ENCODE results near the gene C20orf202. TPM values are rescaled to one million over a fixed set of nuclear protein-coding genes. Genes with fewer than 3 reads are reported as not detected.

Gene C20orf202
- total and polyA plus RNA-seq, 9 of the 15 experiments (the other 6 are each of a cell fraction or from before 2014, with no cell fraction given), result 0.03 to 0.24 (median 0.15) TPM; not detected in 4

DNA sequence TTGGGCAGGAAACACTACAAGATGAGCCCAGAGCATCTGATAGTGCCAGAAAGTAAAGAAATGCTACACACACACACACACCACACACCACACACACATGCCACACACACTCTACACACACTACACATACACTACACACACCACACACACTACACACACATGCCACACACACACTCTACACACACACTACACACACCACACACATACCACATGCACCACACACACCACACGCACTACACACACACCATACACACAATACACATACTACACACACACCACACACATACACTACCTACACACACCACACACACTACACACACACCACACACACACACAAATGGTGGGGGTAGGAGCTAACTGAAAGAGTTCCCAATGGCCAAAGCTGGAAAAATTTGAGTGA, 14.9 kb upstream of the C20orf202 start (continued):
- TF ChIP-seq, protein P1, sequence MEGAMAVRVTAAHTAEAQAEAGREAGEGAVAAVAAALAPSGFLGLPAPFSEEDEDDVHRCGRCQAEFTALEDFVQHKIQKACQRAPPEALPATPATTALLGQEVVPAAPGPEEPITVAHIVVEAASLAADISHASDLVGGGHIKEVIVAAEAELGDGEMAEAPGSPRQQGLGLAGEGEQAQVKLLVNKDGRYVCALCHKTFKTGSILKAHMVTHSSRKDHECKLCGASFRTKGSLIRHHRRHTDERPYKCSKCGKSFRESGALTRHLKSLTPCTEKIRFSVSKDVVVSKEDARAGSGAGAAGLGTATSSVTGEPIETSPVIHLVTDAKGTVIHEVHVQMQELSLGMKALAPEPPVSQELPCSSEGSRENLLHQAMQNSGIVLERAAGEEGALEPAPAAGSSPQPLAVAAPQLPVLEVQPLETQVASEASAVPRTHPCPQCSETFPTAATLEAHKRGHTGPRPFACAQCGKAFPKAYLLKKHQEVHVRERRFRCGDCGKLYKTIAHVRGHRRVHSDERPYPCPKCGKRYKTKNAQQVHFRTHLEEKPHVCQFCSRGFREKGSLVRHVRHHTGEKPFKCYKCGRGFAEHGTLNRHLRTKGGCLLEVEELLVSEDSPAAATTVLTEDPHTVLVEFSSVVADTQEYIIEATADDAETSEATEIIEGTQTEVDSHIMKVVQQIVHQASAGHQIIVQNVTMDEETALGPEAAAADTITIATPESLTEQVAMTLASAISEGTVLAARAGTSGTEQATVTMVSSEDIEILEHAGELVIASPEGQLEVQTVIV (CRISPR knock-in tag; IDR thresholded peaks at IDR 0.05; ENCODE audit: borderline replicate concordance), result no peak
- TF ChIP-seq TEAD2 (tag; IDR thresholded peaks at IDR 0.05), result no peak
- 0 out of 2 replicates have a peak, but pooled peaks have one; percentile 55 for TF ChIP-seq ARID2 (IDR thresholded peaks at IDR 0.05)
- TF ChIP-seq NR2C1 (IDR thresholded peaks at IDR 0.05), result no peak
- no peak for TF ChIP-seq NR2C1 (tag; IDR thresholded peaks at IDR 0.05)
- no peak for TF ChIP-seq SAP30 (IDR thresholded peaks at IDR 0.05; ENCODE audit: borderline replicate concordance, insufficient read depth, low read depth, low read length, poor library complexity, severe bottlenecking)
- no peak for TF ChIP-seq SRSF9 (IDR thresholded peaks at IDR 0.05; ENCODE audit: borderline replicate concordance, low read depth, low read length)
- TF ChIP-seq ZNF324 (CRISPR knock-in tag; IDR thresholded peaks at IDR 0.05), result no peak
- TF ChIP-seq IFI16 (CRISPR knock-in tag; IDR thresholded peaks at IDR 0.05), result no peak

DNA sequence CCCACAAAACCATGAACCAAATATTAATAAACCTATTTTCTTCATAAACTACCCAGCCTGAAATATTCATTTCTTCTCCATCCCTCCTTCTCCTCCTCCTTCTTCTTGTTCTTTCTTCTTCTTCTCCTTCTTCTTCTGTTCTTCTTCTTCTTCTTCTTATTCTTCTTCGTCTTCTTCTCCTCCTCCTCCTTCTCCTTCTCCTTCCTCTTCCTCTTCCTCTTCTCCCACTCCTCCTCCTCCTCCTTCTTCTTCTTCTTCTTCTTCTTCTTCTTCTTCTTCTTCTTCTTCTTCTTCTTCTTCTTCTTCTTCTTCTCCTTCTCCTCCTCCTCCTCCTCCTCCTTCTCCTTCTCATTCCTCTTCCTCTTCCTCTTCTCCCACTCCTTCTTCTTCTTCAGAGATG, 13.4 kb upstream of the C20orf202 start:
- TF ChIP-seq, protein P2, sequence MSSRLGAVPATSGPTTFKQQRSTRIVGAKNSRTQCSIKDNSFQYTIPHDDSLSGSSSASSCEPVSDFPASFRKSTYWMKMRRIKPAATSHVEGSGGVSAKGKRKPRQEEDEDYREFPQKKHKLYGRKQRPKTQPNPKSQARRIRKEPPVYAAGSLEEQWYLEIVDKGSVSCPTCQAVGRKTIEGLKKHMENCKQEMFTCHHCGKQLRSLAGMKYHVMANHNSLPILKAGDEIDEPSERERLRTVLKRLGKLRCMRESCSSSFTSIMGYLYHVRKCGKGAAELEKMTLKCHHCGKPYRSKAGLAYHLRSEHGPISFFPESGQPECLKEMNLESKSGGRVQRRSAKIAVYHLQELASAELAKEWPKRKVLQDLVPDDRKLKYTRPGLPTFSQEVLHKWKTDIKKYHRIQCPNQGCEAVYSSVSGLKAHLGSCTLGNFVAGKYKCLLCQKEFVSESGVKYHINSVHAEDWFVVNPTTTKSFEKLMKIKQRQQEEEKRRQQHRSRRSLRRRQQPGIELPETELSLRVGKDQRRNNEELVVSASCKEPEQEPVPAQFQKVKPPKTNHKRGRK (tag; IDR thresholded peaks at IDR 0.05), result peak; percentile 94
- TF ChIP-seq KDM1A (IDR thresholded peaks at IDR 0.05) (0 out of 4 replicates have a peak, but pooled peaks of 1 of the 2 experiments have one; percentile 16), ZKSCAN1 (IDR thresholded peaks at IDR 0.05; ENCODE audit: low read depth, low read length) (no peak), NCOA2 (IDR thresholded peaks at IDR 0.05; ENCODE audit: partially characterized antibody in 2 of 2) (no peak), KAT8 (IDR thresholded peaks at IDR 0.05; ENCODE audit: low read depth) (no peak), TOE1 (IDR thresholded peaks at IDR 0.05; ENCODE audit: borderline replicate concordance) (0 out of 2 replicates have a peak, but pooled peaks have one; percentile 33), TOE1 (CRISPR knock-in tag; IDR thresholded peaks at IDR 0.05; ENCODE audit: borderline replicate concordance, low read depth) (no peak), TAF15 (IDR thresholded peaks at IDR 0.05; ENCODE audit: low read depth, low read length) (no peak)
- no peaks in the 10 kb centered on the region for H3K9me3 ChIP-seq (replicated peaks; ENCODE audit: control insufficient read depth, insufficient read depth, low read depth, low read length)
- POLR2A ChIA-PET, result no interaction called here
- H4K20me1 ChIP-seq (replicated peaks; ENCODE audit: control insufficient read depth, insufficient read depth, low read length), result no peaks in the 10 kb centered on the region
- intact Hi-C loops (cut with micrococcal nuclease) (loop anchor here (10.0 kb wide), 1 partner anchor 375 kb away; no protein-coding TSS in a partner anchor), in situ Hi-C loops (cut with MboI) (loop anchor here (10.0 kb wide), 1 partner anchor 375 kb away; no protein-coding TSS in a partner anchor)
- 17% methylated on average over 1 of the region's 1 CpG for WGBS (ENCODE audit: insufficient coverage, low coverage, missing lambda C conversion rate)
- H3K9me1 ChIP-seq (ENCODE audit: control insufficient read depth, insufficient read depth, low read length), result peaks cover 4% of the 10 kb centered on the region
- H3K79me2 ChIP-seq (ENCODE audit: control insufficient read depth, insufficient read depth, low read length), result peaks cover 3% of the 10 kb centered on the region
- no peak overlapping the region for H3K4me3 ChIP-seq
- H3K9ac ChIP-seq (ENCODE audit: insufficient read depth in 1 of 2, low read depth in 2 of 2, low read length in 2 of 2), result no peak overlapping the region
- FAIRE-seq, result no peak
- H3K4me1 ChIP-seq (replicated peaks in 1 of 2; ENCODE audit: control insufficient read depth in 2 of 2, insufficient read depth in 2 of 2, low read length in 2 of 2), result peaks cover 49 to 52% of the 10 kb centered on the region in 2 experiments
- ATAC-seq, result no peak
- no peak for DNase-seq (ENCODE audit: extremely low read depth in 1 of 4, low spot score in 3 of 4)
- BruUV-seq (replicated peaks), result no TSS peak
- H3K36me3 ChIP-seq (ENCODE audit: control insufficient read depth, insufficient read depth, low read length), result no peaks in the 10 kb centered on the region
- H3K27ac ChIP-seq (ENCODE audit: extremely low read depth, low read depth, low read length), result no peak overlapping the region
- no peak overlapping the region for H2AFZ ChIP-seq (ENCODE audit: low read depth, low read length)
- no peaks in the 10 kb centered on the region for H3K27me3 ChIP-seq (ENCODE audit: control insufficient read depth in 2 of 2, insufficient read depth in 2 of 2, low read length in 2 of 2)
- H3K4me2 ChIP-seq (ENCODE audit: insufficient read depth, low read length), result no peak overlapping the region; the same call in 1 of the 2 replicates
- CTCF ChIA-PET (ENCODE audit: low intra/inter-chr PET ratio), result no interaction called here
